Measurements from ENCODE around the gene MEGF10.

MEGF10 gene

GRCh38 chr5:127324756-127325155, 34.2 kb downstream of the MEGF10 start:
- DNase-seq (ENCODE audit: insufficient read length, low spot score) (no peak), FAIRE-seq (no peak)

- DNase-seq (ENCODE audit: insufficient read length, low spot score) (no peak), FAIRE-seq (no peak)
Measured at GRCh38 chr5:127326431-127326830, 35.8 kb downstream of the MEGF10 start.

GRCh38 chr5:127326976-127327755, 36.6 kb downstream of the MEGF10 start:
- no peak for FAIRE-seq
- DNase-seq (ENCODE audit: insufficient read length, low spot score): no peak

GRCh38 chr5:127330116-127330515, 39.5 kb downstream of the MEGF10 start:
- no peak for DNase-seq (ENCODE audit: insufficient read length, low spot score)
- FAIRE-seq: no peak

GRCh38 chr5:127331890-127332649, 41.5 kb downstream of the MEGF10 start:
- DNase-seq (ENCODE audit: insufficient read length, low spot score) (no peak), FAIRE-seq (no peak)

GRCh38 chr5:127333483-127333882, 42.9 kb downstream of the MEGF10 start:
- no peak for FAIRE-seq
- no peak for DNase-seq (ENCODE audit: insufficient read length, low spot score)

GRCh38 chr5:127335381-127335780, 44.8 kb downstream of the MEGF10 start:
- DNase-seq (ENCODE audit: insufficient read length, low spot score): no peak
- no peak for FAIRE-seq

GRCh38 chr5:127337876-127338275, 47.3 kb downstream of the MEGF10 start:
- no peak for FAIRE-seq
- no peak for DNase-seq (ENCODE audit: insufficient read length, low spot score)

GRCh38 chr5:127338501-127338900, 47.9 kb downstream of the MEGF10 start:
- DNase-seq (ENCODE audit: insufficient read length, low spot score) (no peak), FAIRE-seq (no peak)

GRCh38 chr5:127340606-127341005, 50.0 kb downstream of the MEGF10 start:
- no peak for DNase-seq (ENCODE audit: insufficient read length, low spot score)
- no peak for FAIRE-seq

GRCh38 chr5:127342364-127342763, 51.8 kb downstream of the MEGF10 start:
- DNase-seq (ENCODE audit: insufficient read length, low spot score): no peak
- FAIRE-seq: no peak

GRCh38 chr5:127343313-127343712, 52.7 kb downstream of the MEGF10 start:
- no peak for FAIRE-seq
- no peak for DNase-seq (ENCODE audit: insufficient read length, low spot score)

GRCh38 chr5:127343866-127344265, 53.3 kb downstream of the MEGF10 start:
- FAIRE-seq (no peak), DNase-seq (ENCODE audit: insufficient read length, low spot score) (no peak)

- FAIRE-seq: no peak
Measured at GRCh38 chr5:127344931-127345330, 54.3 kb downstream of the MEGF10 start.

GRCh38 chr5:127351418-127351817, 60.8 kb downstream of the MEGF10 start:
- DNase-seq (ENCODE audit: insufficient read length, low spot score): peak; percentile 44
- peak; percentile 74 for FAIRE-seq

More at GRCh38 chr5:127344931-127345330, 54.3 kb downstream of the MEGF10 start:
- no peak for DNase-seq (ENCODE audit: insufficient read length, low spot score)

- DNase-seq (ENCODE audit: insufficient read length, low spot score) (no peak), FAIRE-seq (no peak)
Measured at GRCh38 chr5:127352068-127352467, 61.5 kb downstream of the MEGF10 start.

GRCh38 chr5:127353327-127353726, 62.7 kb downstream of the MEGF10 start:
- DNase-seq (ENCODE audit: insufficient read length, low spot score): no peak
- no peak for FAIRE-seq

- DNase-seq (ENCODE audit: insufficient read length, low spot score) (no peak), FAIRE-seq (no peak)
Measured at GRCh38 chr5:127353796-127354195, 63.2 kb downstream of the MEGF10 start.

- no peak for DNase-seq (ENCODE audit: insufficient read length, low spot score)
- no peak for FAIRE-seq
Measured at GRCh38 chr5:127355337-127355736, 64.7 kb downstream of the MEGF10 start.

GRCh38 chr5:127358284-127358683, 67.7 kb downstream of the MEGF10 start:
- peak; percentile 43 for DNase-seq (ENCODE audit: insufficient read length, low spot score)
- FAIRE-seq: no peak

GRCh38 chr5:127358740-127359139, 68.1 kb downstream of the MEGF10 start:
- DNase-seq (ENCODE audit: insufficient read length, low spot score): peak; percentile 4
- no peak for FAIRE-seq

GRCh38 chr5:127359502-127359901, 68.9 kb downstream of the MEGF10 start:
- DNase-seq (ENCODE audit: insufficient read length, low spot score) (no peak), FAIRE-seq (no peak)

All from HTR-8/SVneo (cell line).